ENCODE results near the gene GRIK1.

GRIK1 gene

DNA sequence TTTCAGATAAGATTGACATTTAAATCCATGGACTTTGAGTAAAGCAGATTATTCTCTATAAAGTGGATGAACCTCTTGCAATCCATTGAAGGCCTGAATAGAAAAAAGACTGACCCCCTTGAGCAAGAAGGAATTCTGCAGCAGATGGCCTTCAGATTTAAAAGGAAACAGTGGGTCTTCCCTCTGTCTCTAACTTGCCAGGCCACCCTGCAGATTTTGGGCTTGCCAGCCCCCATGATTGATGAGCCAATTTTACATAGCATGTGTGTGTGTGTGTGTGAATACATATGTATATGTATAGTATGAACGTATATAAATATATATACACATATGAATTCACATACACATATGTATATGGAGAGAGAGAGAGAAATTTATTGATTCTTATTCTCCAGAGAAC, 113.4 kb downstream of the GRIK1 start:
- no peak for DNase-seq

DNA sequence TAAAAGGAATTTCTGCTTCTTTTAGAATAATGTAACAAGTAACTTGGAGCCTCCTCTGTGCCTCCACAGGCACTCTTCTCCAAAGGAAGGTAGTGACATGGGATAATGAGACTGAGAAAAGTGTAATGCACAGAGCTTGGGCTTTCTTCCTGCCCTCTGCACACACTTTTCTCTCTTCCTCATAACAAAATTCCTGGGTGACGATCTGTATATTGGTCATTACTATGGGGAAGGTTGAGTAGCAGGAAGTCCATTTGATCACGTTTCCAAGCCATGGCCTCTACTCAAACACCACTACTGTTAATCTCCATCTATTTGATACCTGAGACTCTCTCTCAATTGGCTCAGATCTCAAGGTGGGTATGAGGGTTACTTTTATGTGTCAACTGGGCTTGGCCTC, 113.9 kb downstream of the GRIK1 start:
- no peak for DNase-seq

DNA sequence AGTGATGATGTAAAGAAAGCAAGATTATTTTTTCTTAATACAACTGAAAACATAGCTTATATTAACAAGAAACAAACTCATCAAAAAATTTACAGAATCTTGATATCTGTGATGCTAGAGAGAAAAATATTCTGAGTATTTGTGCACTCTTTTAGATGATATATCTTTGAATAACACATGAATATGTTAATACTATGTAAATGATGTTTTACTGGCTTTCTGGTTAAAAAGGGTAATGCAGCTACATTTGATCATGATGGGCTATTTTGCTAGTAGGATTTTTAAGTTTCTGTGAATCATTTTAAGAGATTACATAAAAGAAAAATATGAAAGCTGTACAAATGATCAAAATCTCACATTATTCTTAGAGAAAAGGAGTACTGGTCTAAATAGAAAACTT, 114.5 kb downstream of the GRIK1 start:
- DNase-seq, result no peak

DNA sequence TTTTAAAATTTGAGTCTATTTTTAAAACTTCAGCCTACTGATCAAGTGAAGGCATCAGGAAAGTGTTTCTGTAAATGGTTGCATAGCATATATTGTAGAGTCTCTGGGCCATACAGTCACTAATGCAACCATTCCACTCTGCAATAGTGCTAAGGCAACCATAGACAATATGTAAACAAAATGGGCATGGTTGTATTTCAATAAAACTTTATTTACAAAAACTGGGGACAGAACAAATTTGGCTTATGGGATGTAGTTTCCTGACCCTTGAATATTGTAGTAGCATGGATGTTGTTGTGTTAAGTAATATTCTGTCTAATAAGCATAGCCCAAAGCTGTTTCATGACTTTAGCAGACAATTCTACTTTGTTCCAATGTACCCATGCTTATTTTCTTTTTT, 117.7 kb downstream of the GRIK1 start:
- DNase-seq, result no peak

DNA sequence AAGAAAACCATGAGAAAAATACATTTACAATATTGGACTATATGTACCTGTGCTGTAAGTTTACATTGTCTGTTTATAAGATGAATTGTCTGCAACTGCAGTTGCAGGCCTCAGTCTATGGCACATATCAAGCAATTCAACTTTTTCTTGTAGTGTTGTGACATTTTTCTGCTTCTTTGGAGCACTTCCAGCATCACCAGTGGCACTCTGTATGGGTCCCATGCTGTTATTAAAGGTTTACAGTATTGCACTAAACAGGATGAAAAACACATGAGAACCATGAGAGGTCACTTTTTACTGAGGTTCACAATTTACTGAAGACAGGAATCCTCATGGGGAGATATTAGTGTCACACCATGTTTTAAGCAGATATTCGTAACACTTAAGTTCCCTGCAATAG, 118.6 kb downstream of the GRIK1 start:
- DNase-seq, result no peak

DNA sequence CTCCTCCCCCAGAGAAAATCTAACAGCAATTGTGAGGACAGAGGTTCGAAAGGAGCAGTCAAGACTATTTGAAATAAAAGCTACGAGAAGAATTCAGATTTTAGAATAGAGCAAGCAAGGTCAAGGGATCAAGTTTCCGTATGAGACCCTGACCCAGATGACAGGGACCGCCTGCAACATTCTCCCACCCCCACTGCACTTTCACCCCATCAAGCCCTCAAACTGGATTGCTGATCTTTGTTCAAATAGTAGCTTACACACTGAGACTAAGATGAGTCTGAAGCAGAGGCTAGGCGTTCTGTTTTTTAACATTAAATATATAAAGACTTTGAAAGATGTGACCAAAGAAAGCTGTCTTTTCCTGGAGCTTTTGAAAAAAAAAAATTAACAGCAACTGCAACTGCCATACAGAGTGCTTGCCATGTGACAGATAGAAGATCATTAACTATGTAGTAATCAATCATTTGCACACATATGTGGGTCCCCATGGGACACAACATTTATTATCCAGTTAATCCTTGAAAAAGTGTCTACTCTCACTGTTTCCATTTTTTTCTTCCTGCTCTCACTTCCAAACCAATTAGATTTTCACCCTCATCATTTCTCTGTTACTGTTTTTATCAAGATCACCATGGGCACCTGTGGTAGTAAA, 120.0 kb downstream of the GRIK1 start:
- no peak for DNase-seq

DNA sequence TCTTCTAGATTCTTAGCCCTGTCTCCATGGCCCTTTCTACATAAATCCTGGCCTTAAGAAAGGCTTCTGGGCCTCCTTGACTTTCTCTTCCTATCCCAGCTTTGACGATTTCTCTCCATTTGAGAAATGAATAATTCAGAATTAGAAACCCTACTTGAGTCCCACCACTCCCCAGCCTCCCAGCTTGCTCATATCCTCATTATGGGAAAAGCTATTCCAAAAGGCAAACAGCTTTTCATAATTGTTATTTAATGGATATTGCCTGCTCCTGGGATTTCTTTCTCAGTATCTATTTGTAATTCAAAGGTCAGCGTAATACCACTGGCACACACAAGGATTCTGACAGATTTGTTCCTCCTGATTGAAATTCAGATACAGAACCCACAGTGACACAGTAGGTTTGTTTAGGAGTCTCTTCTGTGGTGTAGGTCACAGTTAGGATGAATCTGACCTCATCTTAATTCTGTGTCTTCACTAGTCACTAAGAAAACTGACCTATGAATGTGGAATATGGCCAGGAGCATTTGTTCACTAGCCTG, 121.3 kb downstream of the GRIK1 start:
- no peak for DNase-seq

DNA sequence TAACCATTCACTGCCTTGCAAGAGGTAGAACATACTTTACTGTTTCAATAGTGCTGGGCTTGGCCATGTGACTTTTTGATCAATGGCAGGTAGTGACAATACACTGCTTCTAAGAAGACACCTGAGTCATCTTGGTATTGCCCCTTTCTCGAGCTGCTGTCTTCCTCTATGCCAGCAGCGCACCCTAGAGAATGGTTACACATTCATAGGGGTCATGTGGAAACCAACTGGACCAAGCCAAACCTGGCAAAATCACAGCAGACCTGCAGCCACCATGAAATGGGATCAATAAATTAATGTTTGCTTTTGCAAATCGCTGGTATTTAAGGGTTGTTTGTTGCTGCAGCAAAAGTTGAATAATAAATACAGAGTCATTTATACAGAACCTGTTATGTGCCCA, 122.3 kb downstream of the GRIK1 start:
- DNase-seq, result no peak

DNA sequence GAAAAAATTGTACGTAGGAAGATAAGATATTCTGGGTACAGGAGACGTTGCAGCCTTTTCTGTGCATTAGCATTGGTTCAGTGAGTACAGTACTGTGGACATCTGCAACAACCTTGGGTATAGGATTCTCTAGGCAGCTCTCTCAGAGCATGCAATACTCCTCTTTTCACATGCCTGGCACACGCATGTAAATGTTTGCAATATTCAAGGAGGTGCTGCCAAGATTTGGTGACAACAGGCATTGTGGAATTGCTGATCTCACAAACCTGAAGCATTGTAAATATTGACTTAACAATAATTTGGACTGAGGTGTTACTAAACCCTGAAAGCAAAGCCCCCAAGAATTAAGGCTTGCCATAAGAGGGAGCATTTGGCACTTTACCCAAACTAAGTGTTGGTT, 126.8 kb downstream of the GRIK1 start:
- DNase-seq, result no peak

DNA sequence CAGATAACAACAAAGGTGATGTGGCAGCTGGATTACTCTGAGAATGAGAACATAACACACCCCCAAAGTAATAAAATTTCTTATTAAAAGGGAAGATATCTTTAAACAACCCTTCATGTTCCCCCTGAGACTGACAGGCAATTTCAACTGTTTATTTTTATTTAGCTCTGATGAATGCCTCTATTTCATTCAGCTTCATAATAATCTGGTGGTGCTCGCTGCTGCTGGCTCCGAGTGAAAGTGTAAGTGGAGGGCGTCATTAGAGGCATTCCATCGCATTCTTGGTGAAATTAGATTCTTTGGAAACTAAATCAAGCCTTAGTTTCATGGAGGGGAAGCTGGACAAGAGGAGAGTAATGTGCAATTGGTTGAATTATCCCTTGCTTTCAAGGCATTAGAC, 128.9 kb downstream of the GRIK1 start:
- DNase-seq, result no peak

DNA sequence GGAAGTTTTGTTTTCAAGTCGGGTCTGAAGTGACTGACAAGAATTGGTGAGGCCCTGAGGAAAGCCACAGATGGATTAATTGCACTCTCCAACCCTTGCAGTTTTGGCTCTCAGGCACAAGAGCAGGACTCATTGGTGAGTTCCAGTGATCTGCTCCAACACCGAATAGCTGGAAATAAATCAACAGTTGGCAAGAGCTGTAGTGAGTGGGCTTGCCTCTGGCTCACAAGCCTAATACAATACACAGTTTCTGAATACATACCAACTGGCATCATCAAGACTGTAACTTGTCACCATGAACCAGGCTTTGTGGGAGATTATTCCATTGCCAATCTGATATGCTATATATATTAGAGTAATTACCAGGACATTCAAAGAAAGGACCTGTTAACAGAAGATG, 131.6 kb downstream of the GRIK1 start:
- no peak for DNase-seq

DNA sequence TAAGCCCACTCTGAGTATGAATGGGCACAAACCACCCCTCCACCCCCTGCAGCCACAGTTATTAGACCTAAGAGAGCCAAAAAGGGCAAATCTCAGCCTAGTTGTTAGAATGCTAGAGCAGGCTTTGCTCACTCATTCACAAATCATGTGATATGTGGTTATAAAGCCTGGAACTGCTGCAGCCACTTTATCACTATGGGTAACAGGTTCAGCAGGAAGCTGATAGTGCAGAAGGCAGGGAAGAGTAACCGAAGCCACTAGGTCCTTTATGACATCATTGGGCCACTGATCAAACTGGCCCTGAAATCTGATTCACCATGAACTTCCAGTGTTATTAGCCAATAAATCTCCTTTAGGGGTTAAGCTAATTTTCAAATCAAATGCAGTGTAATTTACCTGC, 134.7 kb downstream of the GRIK1 start:
- no peak for DNase-seq

DNA sequence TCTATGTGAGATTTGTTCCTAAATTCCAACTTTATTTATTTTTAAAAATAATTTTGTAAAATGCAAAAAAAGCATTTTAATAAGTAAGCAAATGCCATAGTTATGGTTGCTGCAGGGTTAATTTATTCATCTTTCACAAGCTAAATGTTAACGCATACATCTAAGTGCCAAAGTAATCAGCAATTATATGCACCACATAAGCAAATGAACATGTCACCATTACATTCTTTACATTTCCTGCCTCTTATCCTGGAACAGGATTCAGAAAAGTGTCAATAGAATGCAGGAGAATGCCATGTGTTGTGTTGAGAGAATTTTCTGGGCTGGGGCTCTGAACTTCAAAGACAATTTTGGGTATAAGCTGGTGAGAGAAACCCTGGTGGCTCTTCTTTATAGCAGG, 136.6 kb downstream of the GRIK1 start:
- DNase-seq, result no peak

DNA sequence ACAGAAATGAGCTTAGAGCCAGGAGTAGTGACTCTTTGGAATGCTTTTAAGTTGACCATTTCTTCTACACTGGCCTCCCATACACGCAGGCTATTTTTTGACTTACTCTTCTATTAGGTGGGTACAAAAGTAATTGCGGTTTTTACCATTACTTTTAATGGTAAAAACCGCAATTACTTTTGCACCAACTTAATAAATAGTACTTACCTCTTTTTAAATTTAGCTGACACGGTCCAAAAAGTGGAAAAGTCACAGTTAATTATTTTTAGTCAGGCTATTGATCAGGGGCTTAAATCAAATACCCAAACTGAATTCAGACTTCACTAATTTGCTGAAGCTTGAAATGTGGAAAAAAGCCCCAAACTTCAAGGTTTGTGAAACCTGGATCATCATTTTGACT, 138.7 kb downstream of the GRIK1 start:
- DNase-seq, result no peak

DNA sequence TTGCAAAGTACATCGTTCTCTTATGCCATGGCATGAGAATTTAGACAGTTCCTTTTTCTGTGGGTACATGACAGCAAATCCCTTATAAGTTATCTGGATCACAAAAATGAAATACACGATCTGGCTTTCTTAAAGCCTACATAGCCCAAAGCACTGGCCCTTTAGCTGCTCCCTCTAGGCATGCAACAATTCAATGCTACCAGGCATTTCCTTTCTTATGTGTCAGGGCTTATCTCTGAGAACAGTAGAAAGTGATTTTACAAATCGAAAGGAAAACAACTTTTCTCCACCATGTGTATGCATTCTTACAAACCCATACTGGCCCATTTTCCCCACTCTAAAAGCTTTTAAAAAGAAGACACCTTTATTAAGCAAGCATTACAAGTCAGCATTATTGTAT, 139.7 kb downstream of the GRIK1 start:
- DNase-seq, result no peak

DNA sequence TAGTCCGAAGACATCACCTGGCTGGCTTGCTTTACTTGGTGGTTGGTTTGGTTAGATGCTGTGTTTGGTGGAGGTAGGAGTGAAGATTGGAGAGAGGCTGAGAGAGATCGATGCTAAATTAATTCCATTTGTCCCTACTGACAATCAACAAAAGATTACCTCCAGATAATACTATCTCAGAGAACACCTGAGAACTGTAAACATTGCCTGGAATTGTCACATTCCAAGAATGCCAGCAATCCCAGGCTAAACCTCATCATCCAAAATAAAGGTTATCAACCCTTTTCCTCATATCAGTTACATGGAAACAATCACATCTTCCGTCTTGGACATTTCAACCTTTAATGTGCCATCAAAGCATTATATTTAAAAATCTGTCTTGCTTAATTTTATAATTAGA, 141.0 kb downstream of the GRIK1 start:
- no peak for DNase-seq

DNA sequence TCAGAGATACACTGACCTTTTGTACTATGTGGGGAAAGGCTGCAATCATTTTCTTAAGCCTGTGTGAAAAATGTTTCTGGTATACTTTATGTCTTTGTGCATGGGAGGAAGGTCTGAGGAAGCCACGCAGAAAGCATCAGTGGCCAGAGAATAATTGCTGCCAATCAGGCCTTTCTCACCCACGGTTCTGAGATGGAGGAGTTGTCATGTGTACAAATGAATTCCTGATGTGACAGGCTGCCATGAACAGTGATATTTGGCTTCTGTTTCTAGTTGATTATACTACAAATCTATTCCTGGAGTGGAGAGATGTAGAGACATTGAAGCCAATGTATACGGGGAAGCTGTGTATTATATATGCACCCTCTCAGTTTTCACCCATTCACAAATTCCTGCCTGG, 142.6 kb downstream of the GRIK1 start:
- no peak for DNase-seq

DNA sequence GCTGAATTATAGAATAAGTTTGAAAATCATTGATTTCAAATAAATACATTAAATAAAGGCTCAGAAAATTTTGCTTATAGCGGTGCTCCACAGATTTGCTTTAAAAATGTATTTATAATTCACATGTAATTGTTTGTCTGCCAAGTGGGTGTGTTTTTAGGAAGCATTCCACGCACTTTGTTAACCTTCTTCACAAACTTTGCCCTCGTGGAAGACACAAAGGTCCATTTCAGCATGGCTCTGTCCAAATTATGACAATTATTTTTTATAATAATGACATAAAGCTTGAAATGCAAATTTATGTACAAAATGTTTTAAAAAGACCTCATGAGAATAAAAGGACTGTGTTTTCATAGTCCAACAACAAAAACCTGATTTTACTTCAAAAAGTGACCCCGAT, 146.1 kb downstream of the GRIK1 start:
- no peak for DNase-seq

DNA sequence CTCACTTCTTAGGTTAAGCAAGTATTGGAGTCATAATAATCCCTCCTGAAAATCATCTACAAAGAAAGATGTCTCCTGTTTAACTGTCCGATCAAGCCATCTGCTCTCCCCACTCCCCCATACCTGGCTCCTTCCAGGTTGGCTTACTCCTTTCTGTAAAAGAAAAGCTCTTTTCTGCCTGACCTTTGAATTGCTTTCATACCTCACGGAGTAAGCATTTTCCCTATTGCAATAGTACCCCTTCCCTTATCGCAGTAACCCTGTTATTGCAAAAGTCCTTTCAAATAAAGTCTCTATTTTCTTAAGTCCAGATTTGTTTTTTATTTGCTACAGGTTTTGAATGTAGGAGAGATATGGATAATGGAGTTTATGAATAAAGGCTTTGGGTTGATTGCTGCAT, 150.4 kb downstream of the GRIK1 start:
- DNase-seq, result no peak

DNA sequence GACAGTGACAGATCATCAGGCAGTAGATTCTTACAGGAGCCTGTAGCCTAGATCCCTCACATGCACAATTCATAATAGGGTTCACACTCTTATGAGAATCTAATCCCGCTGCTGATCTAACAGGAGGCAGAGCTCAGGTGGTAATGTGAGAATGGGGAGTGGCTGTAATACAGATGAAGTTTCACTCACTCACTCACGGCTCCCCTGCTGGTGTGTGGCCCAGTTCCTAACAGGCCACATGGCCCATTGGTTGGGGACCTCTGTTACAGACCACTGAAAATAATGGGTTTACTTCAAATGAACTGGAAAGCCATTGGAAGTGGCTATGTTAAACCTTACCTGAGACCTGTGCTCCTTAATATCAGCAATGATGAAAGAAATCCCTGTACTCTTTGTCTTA, 151.0 kb downstream of the GRIK1 start:
- DNase-seq, result no peak

DNA sequence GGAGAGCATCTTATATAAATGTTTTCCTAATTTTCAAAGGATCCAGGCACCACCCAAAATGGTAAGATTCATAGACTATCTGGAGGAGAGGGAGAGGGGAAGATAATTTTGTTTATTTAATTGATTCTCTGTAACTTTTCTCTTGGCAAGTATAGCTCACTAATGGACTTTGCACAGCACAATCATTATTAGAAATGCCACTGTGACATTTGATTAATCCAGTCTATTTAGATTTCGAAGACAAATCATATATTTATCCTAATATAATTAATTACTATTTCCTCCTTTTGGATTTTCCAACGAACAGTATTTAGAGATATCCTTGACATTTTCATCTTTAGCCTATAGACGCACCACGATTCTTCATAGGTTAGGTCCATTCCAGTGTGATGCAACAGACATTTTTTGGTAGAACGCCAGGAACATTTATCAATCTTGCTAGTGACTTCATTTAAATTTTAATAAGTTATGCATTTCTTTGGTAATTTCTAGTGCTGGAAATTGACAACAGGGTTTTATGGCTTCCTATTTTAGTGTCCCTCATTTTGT, 152.4 kb downstream of the GRIK1 start:
- DNase-seq, result no peak

DNA sequence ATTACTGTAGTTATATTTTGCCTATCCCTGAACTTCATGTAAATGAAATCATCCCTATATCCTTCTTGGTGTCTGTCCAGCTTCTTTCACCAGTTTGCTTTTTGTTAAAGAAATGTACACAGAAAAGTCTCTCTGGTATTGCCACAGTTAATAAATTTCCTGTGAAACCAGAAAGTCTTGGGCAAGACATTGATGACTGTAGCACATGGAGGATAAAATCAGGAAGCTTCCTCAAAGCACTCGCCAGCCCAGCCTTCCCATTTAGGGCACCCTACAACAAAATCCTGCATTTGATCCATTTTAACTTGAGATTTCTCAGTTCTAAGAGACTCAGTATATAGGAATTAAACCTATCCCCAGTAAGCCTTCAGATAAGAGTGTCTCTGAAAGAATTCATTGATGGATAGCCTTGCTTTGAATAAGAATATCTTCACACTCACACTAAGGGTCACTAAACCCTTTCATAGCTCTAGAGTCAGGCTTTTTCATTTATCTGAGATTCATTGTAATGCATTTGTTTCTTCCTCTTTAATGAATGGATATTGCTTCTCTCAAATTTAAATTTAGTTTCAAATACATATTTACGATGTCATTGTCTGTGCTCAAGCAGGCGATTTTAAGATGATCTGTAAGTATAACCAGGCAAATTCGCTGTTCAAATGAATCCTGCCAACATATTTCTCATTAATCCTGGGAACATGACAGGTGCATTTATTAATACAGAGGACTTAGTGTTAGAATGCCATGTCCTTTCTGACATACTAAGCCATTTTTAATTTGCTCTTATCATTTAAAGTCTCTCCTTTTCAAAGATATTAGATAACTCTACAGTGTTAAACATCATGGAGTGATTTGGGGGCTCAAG, 153.1 kb downstream of the GRIK1 start:
- no peak for DNase-seq

DNA sequence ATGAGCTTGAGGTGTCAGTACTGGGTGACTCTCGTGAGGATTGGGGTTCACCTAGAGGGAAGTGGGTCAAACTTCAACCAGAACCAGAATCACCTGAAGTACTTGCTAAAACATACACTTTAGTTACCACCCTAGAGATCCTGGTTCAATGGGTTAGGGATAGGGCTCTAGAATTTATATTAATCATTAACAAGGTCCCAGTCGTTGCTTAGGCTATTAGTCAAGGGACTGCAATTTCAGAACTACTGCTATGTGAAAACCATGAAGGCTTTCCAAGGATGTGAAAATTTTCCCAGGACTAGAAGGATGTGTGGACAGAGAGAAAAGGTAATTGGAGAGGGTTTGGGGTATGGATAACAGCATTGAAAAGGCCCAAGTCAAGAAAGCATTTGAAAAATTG, 162.6 kb downstream of the GRIK1 start:
- no peak for DNase-seq

DNA sequence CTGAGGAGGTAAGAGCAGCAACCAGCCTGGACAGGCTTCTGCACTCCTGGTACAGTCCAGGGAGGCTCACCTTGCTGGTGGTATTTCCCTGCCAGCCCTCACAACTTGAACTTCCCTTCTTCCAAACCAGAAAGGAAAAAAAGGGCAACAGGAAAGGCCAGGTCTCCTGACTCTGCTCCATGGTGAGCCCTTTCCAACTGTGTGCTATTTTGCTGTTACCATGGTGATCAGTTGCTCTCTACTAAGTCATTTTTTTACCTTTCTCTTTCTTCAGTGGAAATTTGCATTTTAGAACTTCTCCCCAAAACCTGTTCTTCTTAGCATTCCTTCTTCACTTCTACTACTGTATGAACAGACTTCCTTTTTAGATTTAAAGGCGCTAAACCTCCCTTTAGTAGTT, 164.3 kb downstream of the GRIK1 start:
- no peak for DNase-seq
